Panc1 (cell line): ENCODE measurements around the gene ZNF366. TPM values are rescaled to one million over a fixed set of nuclear protein-coding genes. Genes with fewer than 3 reads are reported as not detected.

ENCODE experiments used
- ATAC-seq: fragments of 200-7000 bp; cut with Tn5 transposase; 2 replicates; pipeline ENCODE4 v1.9.1; 2020; ENCODE audit warnings: mild to moderate bottlenecking, moderate library complexity
- BruUV-seq: library from RNA; stranded (reverse); fragments of 400-500 nt; replicated peaks from 2 replicates; lab custom pipeline; 2021; lab: Mats Ljungman, UMichigan
- CTCF ChIA-PET: fragments of 300-600 bp; sonication (Branson Sonifier 250); formaldehyde crosslinking; loops from one replicate; lab custom pipeline; 2022; ENCODE audit warnings: antibody characterized with exemption; lab: Charles Lee
- POLR2A ChIA-PET: fragments of 300-600 bp; sonication (Branson Sonifier 250); formaldehyde crosslinking; loops from one replicate; lab custom pipeline; 2022; ENCODE audit warnings: antibody characterized with exemption; lab: Charles Lee
- DNase-seq: peaks from one replicate; pipeline ENCODE4 v3.0.0-alpha.2; 2010; ENCODE audit warnings: low read depth, low spot score
- H3K27ac ChIP-seq: 2 replicates; pipeline ENCODE4 v1.5.1; 2011; ENCODE audit warnings: mild to moderate bottlenecking, low read length, inconsistent platforms
- H3K27me3 ChIP-seq: fragments of 200-500 bp; sonication (Bioruptor generic); 2 replicates; pipeline ENCODE4 v1.6.0; 2014; ENCODE audit warnings: low read length, inconsistent platforms; ENCODE audit not compliant: control insufficient read depth, insufficient read depth
- H3K36me3 ChIP-seq: fragments of 200-500 bp; sonication (Bioruptor generic); 2 replicates; pipeline ENCODE4 v1.5.1; 2014; ENCODE audit warnings: inconsistent platforms, mild to moderate bottlenecking, low read length, moderate library complexity; ENCODE audit not compliant: control insufficient read depth, insufficient read depth
- H3K4me1 ChIP-seq: 2 replicates; pipeline ENCODE4 v1.5.1; 2011; ENCODE audit warnings: inconsistent platforms, mild to moderate bottlenecking, low read length, moderate library complexity; ENCODE audit not compliant: control insufficient read depth, insufficient read depth
- H3K4me3 ChIP-seq, 2 experiments: 2 replicates each; pipeline ENCODE4 v1.5.1; 2011 to 2012; ENCODE audit warnings: low read depth in 2 of 2, low read length in 2 of 2, mild to moderate bottlenecking in 2 of 2, inconsistent platforms in 1 of 2, moderate library complexity in 1 of 2
- H3K9me3 ChIP-seq: fragments of 200-500 bp; sonication (Bioruptor generic); 2 replicates; pipeline ENCODE4 v1.5.1; 2014; ENCODE audit warnings: low read depth, mild to moderate bottlenecking, inconsistent platforms, low read length, moderate library complexity; ENCODE audit not compliant: control insufficient read depth, insufficient read depth
- POLR2AphosphoS5 ChIP-seq: IDR thresholded peaks from 2 replicates; pipeline ENCODE4 v1.6.1; 2012; ENCODE audit warnings: mild to moderate bottlenecking, low read depth, low read length, moderate library complexity
- SIN3A ChIP-seq: IDR thresholded peaks from 2 replicates; pipeline ENCODE4 v1.6.1; 2012; ENCODE audit warnings: low read depth, mild to moderate bottlenecking, low read length, moderate library complexity, borderline replicate concordance; ENCODE audit not compliant: insufficient read depth
- TCF7L2 ChIP-seq: IDR thresholded peaks from 2 replicates; pipeline ENCODE4 v1.6.1; 2011; ENCODE audit warnings: mild to moderate bottlenecking, low read depth, low read length, inconsistent platforms
- in situ Hi-C: cut with HindIII; loops from 2 replicates; pipeline ENCODE4 v1.10.0; 2016; ENCODE audit warnings: low sequenced_read_pairs, low pct_unique_long_range_greater_than_20kb
- intact Hi-C: fragments of 100-400 bp; cut with micrococcal nuclease; formaldehyde crosslinking; loops from one replicate; pipeline ENCODE4 v1.10.0; 2022; ENCODE audit not compliant: unreplicated experiment
- total RNA-seq: library from RNA; stranded (reverse); gene quantifications from one replicate; pipeline ENCODE4 v1.2.1, GENCODE V29; 2021; ENCODE audit not compliant: unreplicated experiment
- TF ChIP-seq, protein P1 (sequence below): fragments of 450-650 bp; IDR thresholded peaks from 2 replicates; pipeline ENCODE4 v1.5.1; 2017; ENCODE audit warnings: mild to moderate bottlenecking
- TF ChIP-seq, protein P2 (sequence below), 2 experiments: IDR thresholded peaks; 2 replicates each; pipeline ENCODE4 v1.6.1; 2011 to 2012; ENCODE audit warnings: low read depth in 2 of 2, control low read depth in 1 of 2, low read length in 1 of 2, mild to moderate bottlenecking in 1 of 2, moderate library complexity in 1 of 2; ENCODE audit not compliant: insufficient read depth in 1 of 2

ZNF366 gene
- total RNA-seq, 1 experiment from 2014 or later: not detected

DNA sequence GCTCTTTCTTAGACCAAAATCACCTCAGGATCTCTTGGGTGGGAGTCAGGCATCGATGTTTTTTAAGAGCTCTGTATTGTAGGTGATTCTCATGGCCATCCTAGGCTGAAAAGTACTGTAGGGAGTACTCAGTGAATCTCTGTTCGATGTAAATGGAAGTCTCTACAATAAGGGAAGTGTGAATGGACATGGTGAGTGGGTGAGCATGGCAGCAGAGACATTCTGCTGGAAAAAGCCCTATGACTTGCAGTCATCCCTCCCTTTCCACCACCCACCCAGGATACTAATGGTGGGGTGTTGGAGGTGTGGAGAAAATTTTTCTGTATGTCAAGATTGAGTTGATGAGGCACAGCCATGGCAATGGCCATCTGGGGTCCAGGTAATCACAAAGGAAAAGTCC is 30.9 kb downstream of the ZNF366 start:
- H3K27me3 ChIP-seq: peaks cover 2% of the 10 kb centered on the region; the same call in 1 of the 2 replicates
- ChIA-PET POLR2A (no interaction called here), CTCF (no interaction called here)
- no peak overlapping the region for H3K4me3 ChIP-seq
- ATAC-seq (no peak), DNase-seq (no peak)
- intact Hi-C loops: no loop called here
- TF ChIP-seq, protein P1, sequence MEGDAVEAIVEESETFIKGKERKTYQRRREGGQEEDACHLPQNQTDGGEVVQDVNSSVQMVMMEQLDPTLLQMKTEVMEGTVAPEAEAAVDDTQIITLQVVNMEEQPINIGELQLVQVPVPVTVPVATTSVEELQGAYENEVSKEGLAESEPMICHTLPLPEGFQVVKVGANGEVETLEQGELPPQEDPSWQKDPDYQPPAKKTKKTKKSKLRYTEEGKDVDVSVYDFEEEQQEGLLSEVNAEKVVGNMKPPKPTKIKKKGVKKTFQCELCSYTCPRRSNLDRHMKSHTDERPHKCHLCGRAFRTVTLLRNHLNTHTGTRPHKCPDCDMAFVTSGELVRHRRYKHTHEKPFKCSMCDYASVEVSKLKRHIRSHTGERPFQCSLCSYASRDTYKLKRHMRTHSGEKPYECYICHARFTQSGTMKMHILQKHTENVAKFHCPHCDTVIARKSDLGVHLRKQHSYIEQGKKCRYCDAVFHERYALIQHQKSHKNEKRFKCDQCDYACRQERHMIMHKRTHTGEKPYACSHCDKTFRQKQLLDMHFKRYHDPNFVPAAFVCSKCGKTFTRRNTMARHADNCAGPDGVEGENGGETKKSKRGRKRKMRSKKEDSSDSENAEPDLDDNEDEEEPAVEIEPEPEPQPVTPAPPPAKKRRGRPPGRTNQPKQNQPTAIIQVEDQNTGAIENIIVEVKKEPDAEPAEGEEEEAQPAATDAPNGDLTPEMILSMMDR: no peak
- TF ChIP-seq, protein P2, sequence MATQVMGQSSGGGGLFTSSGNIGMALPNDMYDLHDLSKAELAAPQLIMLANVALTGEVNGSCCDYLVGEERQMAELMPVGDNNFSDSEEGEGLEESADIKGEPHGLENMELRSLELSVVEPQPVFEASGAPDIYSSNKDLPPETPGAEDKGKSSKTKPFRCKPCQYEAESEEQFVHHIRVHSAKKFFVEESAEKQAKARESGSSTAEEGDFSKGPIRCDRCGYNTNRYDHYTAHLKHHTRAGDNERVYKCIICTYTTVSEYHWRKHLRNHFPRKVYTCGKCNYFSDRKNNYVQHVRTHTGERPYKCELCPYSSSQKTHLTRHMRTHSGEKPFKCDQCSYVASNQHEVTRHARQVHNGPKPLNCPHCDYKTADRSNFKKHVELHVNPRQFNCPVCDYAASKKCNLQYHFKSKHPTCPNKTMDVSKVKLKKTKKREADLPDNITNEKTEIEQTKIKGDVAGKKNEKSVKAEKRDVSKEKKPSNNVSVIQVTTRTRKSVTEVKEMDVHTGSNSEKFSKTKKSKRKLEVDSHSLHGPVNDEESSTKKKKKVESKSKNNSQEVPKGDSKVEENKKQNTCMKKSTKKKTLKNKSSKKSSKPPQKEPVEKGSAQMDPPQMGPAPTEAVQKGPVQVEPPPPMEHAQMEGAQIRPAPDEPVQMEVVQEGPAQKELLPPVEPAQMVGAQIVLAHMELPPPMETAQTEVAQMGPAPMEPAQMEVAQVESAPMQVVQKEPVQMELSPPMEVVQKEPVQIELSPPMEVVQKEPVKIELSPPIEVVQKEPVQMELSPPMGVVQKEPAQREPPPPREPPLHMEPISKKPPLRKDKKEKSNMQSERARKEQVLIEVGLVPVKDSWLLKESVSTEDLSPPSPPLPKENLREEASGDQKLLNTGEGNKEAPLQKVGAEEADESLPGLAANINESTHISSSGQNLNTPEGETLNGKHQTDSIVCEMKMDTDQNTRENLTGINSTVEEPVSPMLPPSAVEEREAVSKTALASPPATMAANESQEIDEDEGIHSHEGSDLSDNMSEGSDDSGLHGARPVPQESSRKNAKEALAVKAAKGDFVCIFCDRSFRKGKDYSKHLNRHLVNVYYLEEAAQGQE (IDR thresholded peaks at IDR 0.05; ENCODE audit: insufficient read depth in 1 of 2, low read depth in 2 of 2, low read length in 1 of 2): no peak
- no peak for TF ChIP-seq SIN3A
- H3K9me3 ChIP-seq: no peaks in the 10 kb centered on the region
- H3K36me3 ChIP-seq: no peaks in the 10 kb centered on the region
- BruUV-seq: no TSS peak
- no peaks in the 10 kb centered on the region for H3K4me1 ChIP-seq
- in situ Hi-C loops: no loop called here
- H3K27ac ChIP-seq: no peak overlapping the region

DNA sequence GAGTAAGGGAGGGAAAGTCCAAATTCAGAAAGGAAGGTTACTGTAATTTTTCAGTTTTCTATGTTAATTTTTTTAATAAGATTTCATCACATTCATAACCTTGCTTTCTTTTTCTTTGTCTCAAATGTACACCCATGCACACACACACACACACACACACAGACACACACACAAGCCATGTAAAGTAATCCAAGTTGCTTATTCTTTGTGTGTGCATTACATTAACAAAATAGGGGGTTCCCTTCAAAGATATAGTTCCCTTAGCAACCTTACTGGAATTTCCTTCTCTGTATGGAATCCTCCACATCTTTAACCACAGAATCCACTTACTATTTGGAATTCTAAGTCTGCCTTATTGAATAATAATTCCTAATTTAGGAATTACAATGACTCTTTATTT is 32.7 kb downstream of the ZNF366 start:
- BruUV-seq: no TSS peak
- no peak overlapping the region for H3K27ac ChIP-seq
- ATAC-seq (no peak), DNase-seq (no peak)
- CTCF ChIA-PET: no interaction called here
- TF ChIP-seq, protein P2 (IDR thresholded peaks at IDR 0.05; ENCODE audit: insufficient read depth in 1 of 2, low read depth in 2 of 2, low read length in 1 of 2): no peak
- TF ChIP-seq SIN3A (no peak), TCF7L2 (no peak), POLR2AphosphoS5 (no peak)
- TF ChIP-seq, protein P1: no peak
- H3K4me1 ChIP-seq: no peaks in the 10 kb centered on the region
- H3K36me3 ChIP-seq: no peaks in the 10 kb centered on the region
- POLR2A ChIA-PET: no interaction called here
- in situ Hi-C loops: no loop called here
- intact Hi-C loops: no loop called here
- no peaks in the 10 kb centered on the region; the same call in 1 of the 2 replicates for H3K27me3 ChIP-seq
- H3K4me3 ChIP-seq: no peak overlapping the region
- no peaks in the 10 kb centered on the region for H3K9me3 ChIP-seq
